Activated CD4-positive, alpha-beta T cell treated with anti-CD3 and anti-CD28 coated beads for 36 hours (primary cell): Measurements from ENCODE around the gene ACAD10. TPM values are rescaled to one million over a fixed set of nuclear protein-coding genes. Genes with fewer than 3 reads are reported as not detected.

ENCODE experiments used
- ATAC-seq: fragments of 200-7000 bp; cut with Tn5 transposase; one replicate; pipeline ENCODE4 v1.10.0; 2021; ENCODE audit warnings: mild to moderate bottlenecking, moderate library complexity
- CTCF ChIA-PET: fragments of 350-600 bp; sonication (Branson Sonifier 250); formaldehyde crosslinking; loops from one replicate; lab custom pipeline; 2021; ENCODE audit warnings: antibody characterized with exemption; lab: Charles Lee
- POLR2A ChIA-PET: fragments of 350-600 bp; sonication (Branson Sonifier 250); formaldehyde crosslinking; loops from one replicate; lab custom pipeline; 2021; ENCODE audit warnings: antibody characterized with exemption, inconsistent platforms; lab: Charles Lee
- DNase-seq: peaks from one replicate; pipeline ENCODE4 v3.0.0-alpha.2; 2020
- H3K27ac Mint-ChIP-seq: one replicate; pipeline ENCODE4 v1.8.0; 2021; ENCODE audit warnings: mixed read lengths
- H3K27me3 Mint-ChIP-seq: one replicate; pipeline ENCODE4 v1.8.0; 2021; ENCODE audit warnings: mixed read lengths
- H3K36me3 Mint-ChIP-seq: one replicate; pipeline ENCODE4 v1.8.0; 2021; ENCODE audit warnings: low read depth, mixed read lengths
- H3K4me1 Mint-ChIP-seq: one replicate; pipeline ENCODE4 v1.8.0; 2021; ENCODE audit warnings: mixed read lengths
- H3K4me3 Mint-ChIP-seq: one replicate; pipeline ENCODE4 v1.8.0; 2021; ENCODE audit warnings: mild to moderate bottlenecking, moderate library complexity, mixed read lengths
- H3K9me3 Mint-ChIP-seq: one replicate; pipeline ENCODE4 v1.8.0; 2021; ENCODE audit warnings: low read depth, mixed read lengths
- intact Hi-C, 2 experiments: fragments of 100-400 bp; cut with DNase I in 1 of 2; cut with micrococcal nuclease in 1 of 2; formaldehyde crosslinking; loops; one replicate each; pipeline versions ENCODE4 v1.14.2 to v1.15.1; 2022 to 2024; cut with DNase I, micrococcal nuclease
- microRNA-seq: library from miRNA; unstranded; fragments of <30 nt; microRNA quantifications from one replicate; pipeline ENCODE4 v1.2.0, GENCODE V29; 2021; ENCODE audit warnings: borderline replicate concordance
- total RNA-seq, 2 experiments: library from RNA; stranded (reverse); gene quantifications; one replicate each; pipeline ENCODE4 v1.2.3, GENCODE V29; 2021

ACAD10 gene
- total RNA-seq, 2 experiments from 2014 or later, result 25.5 to 27.5 TPM

- H3K36me3 Mint-ChIP-seq, result no peaks in the 10 kb centered on the region
- intact Hi-C loops, result no loop called here
- H3K27ac Mint-ChIP-seq, result no peak overlapping the region
- DNase-seq (no peak), ATAC-seq (no peak)
- H3K27me3 Mint-ChIP-seq, result no peaks in the 10 kb centered on the region
- H3K4me3 Mint-ChIP-seq, result no peak overlapping the region
- CTCF ChIA-PET, result interaction anchor here (0.6 to 1.0 kb wide), 2 partner anchors 20 to 108 kb away, joined by 3 to 4 read pairs; no protein-coding TSS in a partner anchor
- H3K4me1 Mint-ChIP-seq, result no peaks in the 10 kb centered on the region
- POLR2A ChIA-PET, result no interaction called here
- H3K9me3 Mint-ChIP-seq, result no peaks in the 10 kb centered on the region
These were observed 107.0 kb downstream of the ACAD10 start for GRCh38 chr12:111792856-111793235.

GRCh38 chr12:111798182-111798581, 112.3 kb downstream of the ACAD10 start:
- DNase-seq, result no peak
- no peak overlapping the region for H3K27ac Mint-ChIP-seq
- H3K4me3 Mint-ChIP-seq, result no peak overlapping the region
- no peaks in the 10 kb centered on the region for H3K27me3 Mint-ChIP-seq
- no peaks in the 10 kb centered on the region for H3K4me1 Mint-ChIP-seq
- ChIA-PET CTCF (interaction anchor here (3.3 kb wide), 1 partner anchor 15 kb away, joined by 18 read pairs; no protein-coding TSS in a partner anchor), POLR2A (no interaction called here)
- intact Hi-C loops, result no loop called here
- ATAC-seq, result no peak
- no peaks in the 10 kb centered on the region for H3K36me3 Mint-ChIP-seq
- H3K9me3 Mint-ChIP-seq, result no peaks in the 10 kb centered on the region

- Mint-ChIP-seq H3K27ac (no peak overlapping the region), H3K4me3 (no peak overlapping the region), H3K9me3 (no peaks in the 10 kb centered on the region), H3K27me3 (no peaks in the 10 kb centered on the region), H3K4me1 (no peaks in the 10 kb centered on the region), H3K36me3 (no peaks in the 10 kb centered on the region)
- ChIA-PET CTCF (interaction anchor here (0.6 to 3.3 kb wide), 2 partner anchors 13 to 52 kb away, joined by 5 to 18 read pairs; no protein-coding TSS in a partner anchor), POLR2A (no interaction called here)
- DNase-seq, result no peak
- no peak for ATAC-seq
- intact Hi-C loops, result no loop called here
These were observed 113.9 kb downstream of the ACAD10 start for GRCh38 chr12:111799758-111800157.

GRCh38 chr12:111803038-111803626, 117.3 kb downstream of the ACAD10 start:
- DNase-seq (no peak), ATAC-seq (no peak)
- Mint-ChIP-seq H3K9me3 (no peaks in the 10 kb centered on the region), H3K4me3 (no peak overlapping the region), H3K27me3 (no peaks in the 10 kb centered on the region), H3K4me1 (no peaks in the 10 kb centered on the region), H3K27ac (no peak overlapping the region), H3K36me3 (no peaks in the 10 kb centered on the region)
- ChIA-PET POLR2A (no interaction called here), CTCF (no interaction called here)
- intact Hi-C loops, result no loop called here

GRCh38 chr12:111803851-111804250, 118.0 kb downstream of the ACAD10 start:
- intact Hi-C loops, result no loop called here
- DNase-seq, result no peak
- no peaks in the 10 kb centered on the region for H3K36me3 Mint-ChIP-seq

GRCh38 chr12:111806304-111806703, 120.5 kb downstream of the ACAD10 start:
- DNase-seq, result no peak
- Mint-ChIP-seq H3K4me1 (no peaks in the 10 kb centered on the region), H3K27ac (no peak overlapping the region), H3K9me3 (no peaks in the 10 kb centered on the region), H3K27me3 (no peaks in the 10 kb centered on the region), H3K36me3 (no peaks in the 10 kb centered on the region), H3K4me3 (no peak overlapping the region)
- ChIA-PET POLR2A (interaction anchor here (0.6 kb wide), 1 partner anchor 240 kb away, joined by 5 read pairs; no protein-coding TSS in a partner anchor), CTCF (no interaction called here)
- intact Hi-C loops, result no loop called here
- no peak for ATAC-seq

More at GRCh38 chr12:111803851-111804250, 118.0 kb downstream of the ACAD10 start:
- H3K4me3 Mint-ChIP-seq, result no peak overlapping the region
- H3K9me3 Mint-ChIP-seq, result no peaks in the 10 kb centered on the region
- ChIA-PET POLR2A (no interaction called here), CTCF (no interaction called here)
- no peak for ATAC-seq
- no peak overlapping the region for H3K27ac Mint-ChIP-seq
- no peaks in the 10 kb centered on the region for H3K4me1 Mint-ChIP-seq
- H3K27me3 Mint-ChIP-seq, result no peaks in the 10 kb centered on the region

Small RNAs within 50 kb of the gene (microRNA-seq; reads per million reads assigned to microRNA genes)
- gene MIR6761, result not detected

Other genes starting within 250 kb of the ACAD10 start
- gene ATXN2, start 86.7 kb upstream of the ACAD10 start, total RNA-seq, result 10 to 100 TPM; 44.2 to 47.9 TPM
- gene BRAP, start 97 bp upstream of the ACAD10 start, total RNA-seq, result 10 to 100 TPM; 18.3 to 23.6 TPM
- 1 to 10 TPM; 6.1 to 6.2 TPM for gene ALDH2, start 80.9 kb downstream of the ACAD10 start, total RNA-seq
- gene MAPKAPK5, start 156.2 kb downstream of the ACAD10 start, total RNA-seq, result 10 to 100 TPM; 47.5 to 57.5 TPM